Muscle of arm (tissue), 12 donors: ENCODE results near the gene PPCS. TPM values are rescaled to one million over a fixed set of nuclear protein-coding genes. Genes with fewer than 3 reads are reported as not detected.

Experiments
- DNase-seq: peaks from one replicate; pipeline ENCODE4 v3.0.0-alpha.2; 2013
- polyA plus RNA-seq, 12 donors: library from polyadenylated mRNA; unstranded; fragments of 120-200 nt; gene quantifications; one replicate each; pipeline ENCODE4 v1.2.1, GENCODE V29; 2013; ENCODE audit not compliant: insufficient read length in 12 of 12

PPCS gene
- polyA plus RNA-seq, 12 donors = 32.5 to 93.4 (median 42.0) TPM; not detected in 1

- no peak for DNase-seq
Measured at GRCh38 chr1:42506576-42506975, 50.2 kb downstream of the PPCS start.

Other genes with a start within 250 kb of the PPCS start
- gene FOXJ3, start 121.3 kb upstream of the PPCS start, polyA plus RNA-seq = 10 to 100 TPM in 11 of 12 donors, not detected in 1; 33.6 to 69.1 (median 38.9) TPM
- 1 to 10 TPM in 5 of 12 donors, under 1 TPM in 6, not detected in 1; 0.39 to 1.2 (median 0.88) TPM for gene RIMKLA, start 75.8 kb upstream of the PPCS start, polyA plus RNA-seq
- gene ZMYND12, start 521 bp upstream of the PPCS start, polyA plus RNA-seq = 1 to 10 TPM in 3 of 12 donors, under 1 TPM in 7, not detected in 2; 0.36 to 1.3 (median 0.82) TPM
- gene CCDC30, start 6.7 kb downstream of the PPCS start, polyA plus RNA-seq = 1 to 10 TPM in 11 of 12 donors, not detected in 1; 1.6 to 7.2 (median 2.7) TPM
- gene PPIH, start 201.9 kb downstream of the PPCS start, polyA plus RNA-seq = 10 to 100 TPM in 11 of 12 donors, not detected in 1; 22.9 to 49.3 (median 38.7) TPM
- gene YBX1, start 225.9 kb downstream of the PPCS start, polyA plus RNA-seq = 1,000 to 10,000 TPM in 4 of 12 donors, 100 to 1,000 TPM in 8; 675 to 1,051 (median 970) TPM